SK-N-DZ (cell line): ENCODE data around the gene KRT38.

Experiments
- DNase-seq: peaks from one replicate; pipeline ENCODE4 v3.0.0-alpha.2; 2015; ENCODE audit warnings: low spot score

Gene KRT38

GRCh38 chr17:41421617-41422016 lies 19.2 kb downstream of the KRT38 start:
- no peak for DNase-seq

GRCh38 chr17:41421116-41421515 lies 19.7 kb downstream of the KRT38 start:
- no peak for DNase-seq

GRCh38 chr17:41420134-41420533 lies 20.6 kb downstream of the KRT38 start:
- DNase-seq, result no peak

GRCh38 chr17:41419716-41420115 lies 21.1 kb downstream of the KRT38 start:
- DNase-seq, result no peak

- DNase-seq, result no peak
Measured at GRCh38 chr17:41418116-41418860, 22.5 kb downstream of the KRT38 start.

GRCh38 chr17:41417576-41418015 lies 23.2 kb downstream of the KRT38 start:
- no peak for DNase-seq

GRCh38 chr17:41417127-41417526 lies 23.7 kb downstream of the KRT38 start:
- no peak for DNase-seq

GRCh38 chr17:41416479-41416878 lies 24.3 kb downstream of the KRT38 start:
- DNase-seq, result no peak

GRCh38 chr17:41415833-41416335 lies 24.9 kb downstream of the KRT38 start:
- DNase-seq, result no peak

- DNase-seq, result no peak
Measured at GRCh38 chr17:41415411-41415810, 25.4 kb downstream of the KRT38 start.

- DNase-seq, result no peak
Measured at GRCh38 chr17:41413982-41414381, 26.8 kb downstream of the KRT38 start.

GRCh38 chr17:41413353-41413957 lies 27.3 kb downstream of the KRT38 start:
- no peak for DNase-seq

- DNase-seq, result no peak
Measured at GRCh38 chr17:41411072-41411840, 29.5 kb downstream of the KRT38 start.

GRCh38 chr17:41407226-41407625 lies 33.6 kb downstream of the KRT38 start:
- no peak for DNase-seq

- DNase-seq, result no peak
Measured at GRCh38 chr17:41406205-41406604, 34.6 kb downstream of the KRT38 start.

- no peak for DNase-seq
Measured at GRCh38 chr17:41404024-41404671, 36.6 kb downstream of the KRT38 start.

- DNase-seq, result no peak
Measured at GRCh38 chr17:41403404-41404023, 37.3 kb downstream of the KRT38 start.

GRCh38 chr17:41402161-41402560 lies 38.6 kb downstream of the KRT38 start:
- DNase-seq, result no peak

- no peak for DNase-seq
Measured at GRCh38 chr17:41396996-41397660, 43.7 kb downstream of the KRT38 start, which contains the start of gene KRT31. TSS of gene KRT31 (minus strand) at chr17:41397608. CDS start at chr17:41397539, 69 bp downstream.

- DNase-seq, result no peak
Measured at GRCh38 chr17:41396340-41396739, 44.4 kb downstream of the KRT38 start.

- DNase-seq, result no peak
Measured at GRCh38 chr17:41395611-41396010, 45.2 kb downstream of the KRT38 start.
